ENCODE measurements around the gene RPF1. TPM values are rescaled to one million over a fixed set of nuclear protein-coding genes. Genes with fewer than 3 reads are reported as not detected.

RPF1 gene
- total RNA-seq, 1 experiment from 2014 or later = 23.4 TPM

DNA sequence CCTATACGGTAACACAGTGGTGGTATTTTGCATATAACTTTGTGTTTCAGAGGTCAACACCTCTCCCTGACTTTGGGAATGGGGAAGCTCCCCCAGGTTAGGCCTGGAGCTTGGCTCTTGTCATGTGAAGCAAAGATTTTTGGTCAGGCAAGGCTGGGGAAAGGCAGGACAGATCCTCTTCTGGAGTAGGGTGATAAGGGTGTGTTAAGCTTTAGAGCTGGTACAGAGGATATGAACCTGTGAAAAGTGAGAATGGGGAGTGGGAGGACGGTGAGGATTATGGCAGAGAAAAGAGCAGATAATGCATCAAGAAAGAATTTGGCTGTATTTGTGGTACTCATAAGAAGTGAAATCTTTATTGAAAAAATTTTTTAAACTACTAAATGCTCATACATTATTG lies 2.3 kb downstream of the RPF1 start:
- Histone ChIP-seq H3K79me2 (ENCODE audit: low read depth) (peaks cover 61% of the 10 kb centered on the region), H3K4me3 (no peak overlapping the region)
- intact Hi-C loops (cut with micrococcal nuclease; ENCODE audit: unreplicated experiment) = no loop called here

GRCh38 chr1:84488107-84488506 lies 9.0 kb downstream of the RPF1 start:
- intact Hi-C loops (cut with micrococcal nuclease; ENCODE audit: unreplicated experiment) = no loop called here
- no peak overlapping the region for H3K4me2 ChIP-seq
- peaks cover 40% of the 10 kb centered on the region for H3K79me2 ChIP-seq (ENCODE audit: low read depth)
- BruUV-seq (replicated peaks) = no TSS peak
- H3K36me3 ChIP-seq (ENCODE audit: low read depth) = peaks cover 67% of the 10 kb centered on the region
- no peak for DNase-seq
- no peaks in the 10 kb centered on the region for H3K9me2 ChIP-seq (ENCODE audit: insufficient read depth)
- CTCF ChIA-PET = no interaction called here
- no peak overlapping the region for H3K27ac ChIP-seq
- H3F3A ChIP-seq (ENCODE audit: insufficient read depth, low read depth) = no peaks in the 10 kb centered on the region
- H2AFZ ChIP-seq = no peak overlapping the region
- no peaks in the 10 kb centered on the region for H3K4me1 ChIP-seq (replicated peaks; ENCODE audit: insufficient read depth)
- peaks cover 36% of the 10 kb centered on the region for H4K20me1 ChIP-seq (ENCODE audit: insufficient read depth)
- TF ChIP-seq CTCF (conservative IDR thresholded peaks at IDR 0.05) = no peak
- no peaks in the 10 kb centered on the region for H3K9me3 ChIP-seq (ENCODE audit: insufficient read depth, low read depth)
- POLR2A ChIA-PET (ENCODE audit: unreplicated experiment) = no interaction called here
- no peaks in the 10 kb centered on the region for H3K27me3 ChIP-seq (ENCODE audit: insufficient read depth, low read depth)
- H3K4me3 ChIP-seq = no peak overlapping the region

More for the DNA sequence above, 2.3 kb downstream of the RPF1 start:
- ChIA-PET POLR2A (ENCODE audit: unreplicated experiment) (no interaction called here), CTCF (no interaction called here)
- Histone ChIP-seq H3K4me2 (peak overlapping the region; percentile 87), H3K9me2 (ENCODE audit: insufficient read depth) (no peaks in the 10 kb centered on the region), H3K4me1 (replicated peaks; ENCODE audit: insufficient read depth) (peaks cover 22% of the 10 kb centered on the region), H2AFZ (no peak overlapping the region), H3K27ac (no peak overlapping the region), H3K27me3 (ENCODE audit: insufficient read depth, low read depth) (no peaks in the 10 kb centered on the region), H3K36me3 (ENCODE audit: low read depth) (peaks cover 49% of the 10 kb centered on the region), H3F3A (ENCODE audit: insufficient read depth, low read depth) (no peaks in the 10 kb centered on the region), H3K9me3 (ENCODE audit: insufficient read depth, low read depth) (peaks cover 4% of the 10 kb centered on the region), H4K20me1 (ENCODE audit: insufficient read depth) (peaks cover 19% of the 10 kb centered on the region)
- TF ChIP-seq EZH2 (IDR thresholded peaks at IDR 0.05; ENCODE audit: low read depth) = no peak
- no peak for TF ChIP-seq CTCF (conservative IDR thresholded peaks at IDR 0.05)
- no peak for DNase-seq
- BruUV-seq (replicated peaks) = no TSS peak

DNA sequence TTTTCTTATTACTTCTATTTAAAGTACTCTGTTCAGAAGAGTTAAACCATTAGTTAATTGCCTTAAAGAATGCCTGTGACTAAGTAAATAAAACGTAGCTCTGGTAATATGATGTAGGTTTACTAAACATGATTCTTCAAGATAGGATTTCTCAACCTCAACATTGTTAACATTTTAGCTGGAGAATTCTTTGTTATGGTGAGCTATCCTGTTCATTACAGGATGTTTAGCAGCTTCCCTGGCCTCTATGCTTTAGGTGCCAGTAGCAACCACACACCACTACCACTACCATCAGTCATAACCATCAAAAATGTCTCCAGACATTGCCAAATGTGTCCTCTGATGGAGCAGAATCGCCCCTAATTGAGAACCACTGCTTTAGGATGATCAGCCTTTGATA lies 10.7 kb downstream of the RPF1 start:
- no peak for DNase-seq
- intact Hi-C loops (cut with micrococcal nuclease; ENCODE audit: unreplicated experiment) = no loop called here
- TF ChIP-seq EZH2 (IDR thresholded peaks at IDR 0.05; ENCODE audit: low read depth) (no peak), CTCF (conservative IDR thresholded peaks at IDR 0.05) (no peak)
- ChIA-PET CTCF (no interaction called here), POLR2A (ENCODE audit: unreplicated experiment) (no interaction called here)
- Histone ChIP-seq H4K20me1 (ENCODE audit: insufficient read depth) (peaks cover 31% of the 10 kb centered on the region), H3K27ac (no peak overlapping the region), H3F3A (ENCODE audit: insufficient read depth, low read depth) (peaks cover 11% of the 10 kb centered on the region; the same call in 1 of the 2 replicates), H3K4me1 (replicated peaks; ENCODE audit: insufficient read depth) (no peaks in the 10 kb centered on the region), H3K79me2 (ENCODE audit: low read depth) (peaks cover 31% of the 10 kb centered on the region), H3K9me3 (ENCODE audit: insufficient read depth, low read depth) (no peaks in the 10 kb centered on the region), H2AFZ (no peak overlapping the region), H3K27me3 (ENCODE audit: insufficient read depth, low read depth) (no peaks in the 10 kb centered on the region), H3K9me2 (ENCODE audit: insufficient read depth) (no peaks in the 10 kb centered on the region), H3K4me3 (no peak overlapping the region), H3K4me2 (no peak overlapping the region), H3K36me3 (ENCODE audit: low read depth) (peaks cover 53% of the 10 kb centered on the region)
- BruUV-seq (replicated peaks) = no TSS peak
